ENCODE data around the gene C16orf96. TPM values are rescaled to one million over a fixed set of nuclear protein-coding genes. Genes with fewer than 3 reads are reported as not detected.

Gene C16orf96
- 0.54 TPM for total RNA-seq (ENCODE audit: unreplicated experiment)
- long read RNA-seq, partial matches to known transcripts = 0 of 1 reads
- long read RNA-seq, other reads (novel, unspliced or antisense) = 1 of 1 reads

DNA sequence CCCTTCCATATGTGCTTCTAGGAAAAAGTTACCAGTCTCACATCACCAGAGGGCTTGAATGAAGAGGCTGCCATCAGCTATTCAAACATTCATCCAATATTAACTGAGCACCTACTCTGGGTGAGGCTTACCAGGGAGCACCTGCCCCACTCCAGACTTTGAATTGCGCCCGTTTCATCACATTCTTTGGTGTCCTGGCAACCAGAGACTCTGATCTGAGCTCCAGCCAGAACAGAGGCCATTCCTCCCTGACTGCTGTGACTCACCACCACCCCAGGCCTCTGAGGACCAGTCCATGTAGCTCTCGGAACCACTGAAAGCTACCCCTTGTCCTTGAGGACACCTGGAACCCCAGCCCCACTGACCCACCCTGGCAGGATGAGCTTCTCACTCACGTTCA, at the start of gene C16orf96:
Gene C16orf96 (plus strand): TSS at position 229 of the 400 bp plus-strand sequence. CDS start 150 bp downstream, at position 379.
- Mint-ChIP-seq H3K27me3 (ENCODE audit: unreplicated experiment) (no peaks in the 10 kb centered on the region), H3K27ac (ENCODE audit: unreplicated experiment) (no peak within 1 kb of the TSS), H3K9me3 (ENCODE audit: unreplicated experiment) (no peaks in the 10 kb centered on the region), H3K4me1 (ENCODE audit: unreplicated experiment) (no peaks in the 10 kb centered on the region), H3K4me3 (ENCODE audit: unreplicated experiment) (no peak within 1 kb of the TSS), H3K36me3 (ENCODE audit: low read depth, unreplicated experiment) (no peaks in the 10 kb centered on the region)
- TF ChIP-seq, protein P1, sequence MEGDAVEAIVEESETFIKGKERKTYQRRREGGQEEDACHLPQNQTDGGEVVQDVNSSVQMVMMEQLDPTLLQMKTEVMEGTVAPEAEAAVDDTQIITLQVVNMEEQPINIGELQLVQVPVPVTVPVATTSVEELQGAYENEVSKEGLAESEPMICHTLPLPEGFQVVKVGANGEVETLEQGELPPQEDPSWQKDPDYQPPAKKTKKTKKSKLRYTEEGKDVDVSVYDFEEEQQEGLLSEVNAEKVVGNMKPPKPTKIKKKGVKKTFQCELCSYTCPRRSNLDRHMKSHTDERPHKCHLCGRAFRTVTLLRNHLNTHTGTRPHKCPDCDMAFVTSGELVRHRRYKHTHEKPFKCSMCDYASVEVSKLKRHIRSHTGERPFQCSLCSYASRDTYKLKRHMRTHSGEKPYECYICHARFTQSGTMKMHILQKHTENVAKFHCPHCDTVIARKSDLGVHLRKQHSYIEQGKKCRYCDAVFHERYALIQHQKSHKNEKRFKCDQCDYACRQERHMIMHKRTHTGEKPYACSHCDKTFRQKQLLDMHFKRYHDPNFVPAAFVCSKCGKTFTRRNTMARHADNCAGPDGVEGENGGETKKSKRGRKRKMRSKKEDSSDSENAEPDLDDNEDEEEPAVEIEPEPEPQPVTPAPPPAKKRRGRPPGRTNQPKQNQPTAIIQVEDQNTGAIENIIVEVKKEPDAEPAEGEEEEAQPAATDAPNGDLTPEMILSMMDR (IDR thresholded peaks at IDR 0.05; ENCODE audit: unreplicated experiment) = no peak
- no peak for DNase-seq (ENCODE audit: low spot score)

DNA sequence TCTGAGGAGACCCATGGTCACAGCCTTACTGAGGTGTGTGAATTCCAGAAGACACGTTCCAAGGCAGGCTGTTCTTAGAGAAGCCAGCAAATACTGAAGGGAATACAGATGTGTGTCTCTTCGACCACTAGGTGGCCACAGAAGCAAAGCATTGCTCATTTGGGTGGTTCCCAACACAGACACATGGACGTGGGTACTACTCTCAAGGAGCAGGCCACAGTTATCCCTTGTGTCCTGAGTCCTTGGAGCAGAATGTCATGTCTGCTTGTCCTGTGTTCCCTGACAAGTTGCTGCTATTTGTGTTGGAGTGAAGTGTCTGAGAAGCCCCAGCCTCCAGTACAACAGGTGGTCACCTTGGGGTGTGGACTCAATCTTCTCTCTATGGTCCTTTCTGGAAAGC, 49.7 kb upstream of the C16orf96 start:
- TF ChIP-seq, protein P1 (IDR thresholded peaks at IDR 0.05; ENCODE audit: unreplicated experiment) = peak; percentile 68
- Mint-ChIP-seq H3K4me1 (ENCODE audit: unreplicated experiment) (peaks cover 15% of the 10 kb centered on the region), H3K27ac (ENCODE audit: unreplicated experiment) (no peak overlapping the region), H3K4me3 (ENCODE audit: unreplicated experiment) (no peak overlapping the region), H3K36me3 (ENCODE audit: low read depth, unreplicated experiment) (peaks cover 39% of the 10 kb centered on the region), H3K27me3 (ENCODE audit: unreplicated experiment) (peaks cover 3% of the 10 kb centered on the region), H3K9me3 (ENCODE audit: unreplicated experiment) (no peaks in the 10 kb centered on the region)
- DNase-seq (ENCODE audit: low spot score) = peak; percentile 44

GRCh38 chr16:4507588-4508345, 48.4 kb upstream of the C16orf96 start:
- H3K4me3 Mint-ChIP-seq (ENCODE audit: unreplicated experiment) = peak overlapping the region; percentile 56
- H3K4me1 Mint-ChIP-seq (ENCODE audit: unreplicated experiment) = peaks cover 9% of the 10 kb centered on the region
- H3K36me3 Mint-ChIP-seq (ENCODE audit: low read depth, unreplicated experiment) = peaks cover 52% of the 10 kb centered on the region
- peak overlapping the region; percentile 42 for H3K27ac Mint-ChIP-seq (ENCODE audit: unreplicated experiment)
- no peaks in the 10 kb centered on the region for H3K9me3 Mint-ChIP-seq (ENCODE audit: unreplicated experiment)
- H3K27me3 Mint-ChIP-seq (ENCODE audit: unreplicated experiment) = peaks cover 5% of the 10 kb centered on the region
- TF ChIP-seq, protein P1 (IDR thresholded peaks at IDR 0.05; ENCODE audit: unreplicated experiment) = no peak
- DNase-seq (ENCODE audit: low spot score) = no peak

- Mint-ChIP-seq H3K9me3 (ENCODE audit: unreplicated experiment) (no peaks in the 10 kb centered on the region), H3K27ac (ENCODE audit: unreplicated experiment) (no peak overlapping the region), H3K4me3 (ENCODE audit: unreplicated experiment) (no peak overlapping the region), H3K27me3 (ENCODE audit: unreplicated experiment) (peaks cover 5% of the 10 kb centered on the region), H3K4me1 (ENCODE audit: unreplicated experiment) (peaks cover 7% of the 10 kb centered on the region), H3K36me3 (ENCODE audit: low read depth, unreplicated experiment) (peaks cover 52% of the 10 kb centered on the region)
- TF ChIP-seq, protein P1 (IDR thresholded peaks at IDR 0.05; ENCODE audit: unreplicated experiment) = no peak
- DNase-seq (ENCODE audit: low spot score) = no peak
Measured at GRCh38 chr16:4508806-4509205, 47.3 kb upstream of the C16orf96 start.

GRCh38 chr16:4509420-4509819, 46.7 kb upstream of the C16orf96 start:
- H3K27me3 Mint-ChIP-seq (ENCODE audit: unreplicated experiment) = peaks cover 5% of the 10 kb centered on the region
- TF ChIP-seq, protein P1 (IDR thresholded peaks at IDR 0.05; ENCODE audit: unreplicated experiment) = no peak
- peaks cover 7% of the 10 kb centered on the region for H3K4me1 Mint-ChIP-seq (ENCODE audit: unreplicated experiment)
- no peak overlapping the region for H3K4me3 Mint-ChIP-seq (ENCODE audit: unreplicated experiment)
- DNase-seq (ENCODE audit: low spot score) = no peak
- peaks cover 52% of the 10 kb centered on the region for H3K36me3 Mint-ChIP-seq (ENCODE audit: low read depth, unreplicated experiment)
- H3K27ac Mint-ChIP-seq (ENCODE audit: unreplicated experiment) = no peak overlapping the region
- H3K9me3 Mint-ChIP-seq (ENCODE audit: unreplicated experiment) = no peaks in the 10 kb centered on the region

Measured in endothelial cell (in vitro differentiated cells).